ENCODE results near the gene COG5. TPM values are rescaled to one million over a fixed set of nuclear protein-coding genes. Genes with fewer than 3 reads are reported as not detected.

The COG5 gene
- total and polyA plus RNA-seq, 2 of the 4 experiments (the other 2 are of a cell fraction): 18.5 to 27.4 TPM

DNA sequence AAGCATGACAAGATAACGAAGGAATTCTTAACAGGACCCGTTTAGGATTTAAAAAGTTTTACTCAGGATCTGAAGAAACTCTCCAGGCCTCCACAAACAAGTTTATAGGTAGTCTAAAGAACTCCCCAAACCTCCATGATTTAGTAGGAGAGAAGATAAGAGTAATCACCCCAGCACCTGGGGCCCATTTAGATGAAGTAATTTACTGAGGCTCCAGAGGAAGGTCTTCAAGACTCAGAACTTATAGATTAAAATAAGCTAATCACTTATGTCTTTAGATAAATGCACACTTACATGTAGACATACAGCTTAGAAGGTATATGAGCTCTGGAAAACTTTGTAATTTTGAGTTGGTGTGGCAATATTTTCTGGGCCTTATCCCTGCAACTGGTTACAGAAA lies 271.1 kb downstream of the COG5 start:
- H4K8ac ChIP-seq (ENCODE audit: low read depth in 2 of 2, low read length in 2 of 2): no peak overlapping the region
- no TSS peak for BruUV-seq (replicated peaks)

More for the DNA sequence above, 271.1 kb downstream of the COG5 start:
- Histone ChIP-seq H2AK9ac (replicated peaks; ENCODE audit: low read depth, low read length, poor library complexity) (no peak overlapping the region), H2BK20ac (ENCODE audit: low read depth, low read length) (no peak overlapping the region), H3K56ac (ENCODE audit: extremely low read depth, insufficient read depth, low read length) (no peak overlapping the region), H3K9me1 (ENCODE audit: insufficient read depth, low read length) (no peaks in the 10 kb centered on the region), H3K36me3 (ENCODE audit: control insufficient read depth, insufficient read depth, low read length) (no peaks in the 10 kb centered on the region), H3K23ac (ENCODE audit: low read depth, low read length) (no peak overlapping the region), H2BK5ac (ENCODE audit: low read depth, low read length, poor library complexity, severe bottlenecking) (no peak overlapping the region), H3K79me1 (ENCODE audit: low read depth in 1 of 2, low read length in 2 of 2) (no peaks in the 10 kb centered on the region), H3K4me1 (ENCODE audit: control insufficient read depth, insufficient read depth, low read length) (no peaks in the 10 kb centered on the region), H3K4ac (ENCODE audit: low read depth, low read length) (no peak overlapping the region), H3K9ac (ENCODE audit: low read depth, low read length) (no peak overlapping the region), H2AFZ (replicated peaks; ENCODE audit: low read length, poor library complexity) (no peak overlapping the region), H3K18ac (ENCODE audit: low read depth, low read length) (no peak overlapping the region), H4K91ac (ENCODE audit: insufficient read depth, low read depth, low read length) (no peak overlapping the region), H4K5ac (ENCODE audit: low read depth, low read length) (no peak overlapping the region), H3K4me2 (ENCODE audit: low read depth, low read length) (no peak overlapping the region), H4K20me1 (ENCODE audit: insufficient read depth, low read length) (no peaks in the 10 kb centered on the region), H2AK5ac (ENCODE audit: low read depth, low read length) (no peak overlapping the region), H3K9me3 (ENCODE audit: control insufficient read depth, insufficient read depth, low read length) (no peaks in the 10 kb centered on the region), H3K14ac (replicated peaks; ENCODE audit: low read depth, low read length) (no peak overlapping the region), H2BK120ac (ENCODE audit: low read depth, low read length) (no peak overlapping the region), H3K27ac (ENCODE audit: insufficient read depth, low read length) (no peak overlapping the region), H3K27me3 (ENCODE audit: control insufficient read depth, insufficient read depth, low read length) (no peaks in the 10 kb centered on the region), H3K4me3 (ENCODE audit: insufficient read depth, low read depth, low read length) (no peak overlapping the region), H2BK15ac (ENCODE audit: low read depth, low read length) (no peak overlapping the region)
- ATAC-seq (ENCODE audit: low read depth) (no peak), DNase-seq (no peak)
- TF ChIP-seq RFX5 (IDR thresholded peaks at IDR 0.05; ENCODE audit: low read depth, low read length): no peak
- no peak for TF ChIP-seq RAD21 (IDR thresholded peaks at IDR 0.05; ENCODE audit: low read length)
- no peak for TF ChIP-seq RCOR1 (IDR thresholded peaks at IDR 0.05; ENCODE audit: insufficient replicate concordance, low read length)
- TF ChIP-seq CEBPB (IDR thresholded peaks at IDR 0.05; ENCODE audit: low read depth, low read length): no peak
- no peak for TF ChIP-seq NFE2L2 (IDR thresholded peaks at IDR 0.05; ENCODE audit: low read depth, low read length)
- no peak for TF ChIP-seq POLR2A (IDR thresholded peaks at IDR 0.05; ENCODE audit: low read depth, low read length)
- no peak for TF ChIP-seq BHLHE40 (IDR thresholded peaks at IDR 0.05; ENCODE audit: low read depth, low read length)
- no peak for TF ChIP-seq MAFK (IDR thresholded peaks at IDR 0.05; ENCODE audit: low read depth, low read length)
- TF ChIP-seq ELK1 (IDR thresholded peaks at IDR 0.05; ENCODE audit: borderline replicate concordance, low read depth, low read length): no peak
- no peak for TF ChIP-seq USF2 (IDR thresholded peaks at IDR 0.05; ENCODE audit: low read depth, low read length)
- no peak for TF ChIP-seq FOS (IDR thresholded peaks at IDR 0.05; ENCODE audit: low read depth, low read length)
- no peak for TF ChIP-seq CHD1 (IDR thresholded peaks at IDR 0.05; ENCODE audit: low read depth, low read length)
- TF ChIP-seq MAZ (IDR thresholded peaks at IDR 0.05; ENCODE audit: borderline replicate concordance, low read depth, low read length): no peak
- TF ChIP-seq, protein P1, sequence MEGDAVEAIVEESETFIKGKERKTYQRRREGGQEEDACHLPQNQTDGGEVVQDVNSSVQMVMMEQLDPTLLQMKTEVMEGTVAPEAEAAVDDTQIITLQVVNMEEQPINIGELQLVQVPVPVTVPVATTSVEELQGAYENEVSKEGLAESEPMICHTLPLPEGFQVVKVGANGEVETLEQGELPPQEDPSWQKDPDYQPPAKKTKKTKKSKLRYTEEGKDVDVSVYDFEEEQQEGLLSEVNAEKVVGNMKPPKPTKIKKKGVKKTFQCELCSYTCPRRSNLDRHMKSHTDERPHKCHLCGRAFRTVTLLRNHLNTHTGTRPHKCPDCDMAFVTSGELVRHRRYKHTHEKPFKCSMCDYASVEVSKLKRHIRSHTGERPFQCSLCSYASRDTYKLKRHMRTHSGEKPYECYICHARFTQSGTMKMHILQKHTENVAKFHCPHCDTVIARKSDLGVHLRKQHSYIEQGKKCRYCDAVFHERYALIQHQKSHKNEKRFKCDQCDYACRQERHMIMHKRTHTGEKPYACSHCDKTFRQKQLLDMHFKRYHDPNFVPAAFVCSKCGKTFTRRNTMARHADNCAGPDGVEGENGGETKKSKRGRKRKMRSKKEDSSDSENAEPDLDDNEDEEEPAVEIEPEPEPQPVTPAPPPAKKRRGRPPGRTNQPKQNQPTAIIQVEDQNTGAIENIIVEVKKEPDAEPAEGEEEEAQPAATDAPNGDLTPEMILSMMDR (conservative IDR thresholded peaks at IDR 0.05; ENCODE audit: low read depth, low read length): no peak
- TF ChIP-seq MXI1 (IDR thresholded peaks at IDR 0.05; ENCODE audit: borderline replicate concordance, low read depth, low read length): no peak
- no peak for TF ChIP-seq SMC3 (IDR thresholded peaks at IDR 0.05; ENCODE audit: low read depth, low read length)
- ChIA-PET CTCF (no interaction called here), POLR2A (ENCODE audit: unreplicated experiment) (no interaction called here)
- intact Hi-C loops (cut with micrococcal nuclease): no loop called here
- WGBS, 2 experiments (ENCODE audit: extremely low coverage in 2 of 2, insufficient read length in 1 of 2): no CpG with 5 or more reads among the region's 2 CpGs
- in situ Hi-C loops (cut with MboI; ENCODE audit: low sequenced_read_pairs): no loop called here
- dilution Hi-C loops (cut with HindIII; ENCODE audit: low sequenced_read_pairs, unreplicated experiment): no loop called here

Data from IMR-90 (cell line).